ENCODE data around the gene ACTMAP. TPM values are rescaled to one million over a fixed set of nuclear protein-coding genes. Genes with fewer than 3 reads are reported as not detected.

ACTMAP gene
- total RNA-seq, 1 donor from 2014 or later = 5.7 TPM

DNA sequence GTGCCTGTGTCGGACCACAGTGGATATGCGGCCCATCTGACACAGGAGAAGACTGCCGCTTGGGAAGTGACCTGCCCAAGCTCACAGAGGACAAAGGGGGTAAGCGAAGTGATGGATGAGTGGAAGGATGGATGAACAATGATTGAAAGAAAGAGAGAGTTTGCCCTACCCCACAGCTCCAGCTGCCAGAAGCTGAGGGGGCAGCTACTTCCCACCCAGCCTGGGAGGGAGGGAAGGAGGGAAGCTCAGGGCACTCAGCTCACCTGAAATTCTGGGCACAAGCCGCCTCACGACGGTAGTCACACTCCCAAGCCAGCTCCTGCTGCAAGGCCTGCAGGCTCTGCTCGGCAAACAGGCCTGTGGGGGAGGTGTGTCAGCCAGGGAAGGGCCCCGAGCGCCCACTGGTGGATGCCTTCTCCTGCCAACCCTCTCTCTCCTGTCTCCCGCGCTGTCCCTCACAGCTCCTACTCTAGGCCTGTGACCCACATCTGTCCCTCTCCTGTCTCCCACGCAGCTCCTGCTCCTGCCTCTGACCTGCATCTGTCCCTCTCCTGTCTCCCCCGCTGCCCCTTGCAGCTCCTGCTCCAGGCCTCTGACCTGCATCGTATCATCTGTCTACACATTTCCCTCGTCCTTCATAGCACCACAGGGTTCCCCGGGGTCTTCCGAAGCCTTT lies 47.8 kb downstream of the ACTMAP start:
- no peak for DNase-seq (ENCODE audit: extremely low read depth, low read depth, low spot score)

DNA sequence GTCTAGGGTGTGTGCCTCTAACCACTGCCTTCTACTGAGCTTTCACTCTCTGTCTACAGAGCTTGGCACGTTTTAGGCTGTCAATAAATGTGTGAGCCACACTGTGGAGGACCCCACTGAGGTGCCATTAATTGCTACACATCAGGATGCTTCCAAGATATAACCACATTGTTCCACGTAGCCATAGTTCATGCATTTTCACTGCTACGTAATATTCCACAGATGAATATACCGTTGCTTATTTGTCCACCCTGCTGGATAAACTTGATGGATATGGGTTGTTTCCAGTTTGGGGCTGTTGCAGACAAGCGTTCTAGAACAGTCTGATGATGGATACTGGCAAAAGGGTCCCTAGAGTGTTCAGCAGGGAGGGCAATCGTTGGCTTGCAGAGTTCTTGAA lies 48.5 kb downstream of the ACTMAP start:
- DNase-seq (ENCODE audit: extremely low read depth, low read depth, low spot score) = no peak

DNA sequence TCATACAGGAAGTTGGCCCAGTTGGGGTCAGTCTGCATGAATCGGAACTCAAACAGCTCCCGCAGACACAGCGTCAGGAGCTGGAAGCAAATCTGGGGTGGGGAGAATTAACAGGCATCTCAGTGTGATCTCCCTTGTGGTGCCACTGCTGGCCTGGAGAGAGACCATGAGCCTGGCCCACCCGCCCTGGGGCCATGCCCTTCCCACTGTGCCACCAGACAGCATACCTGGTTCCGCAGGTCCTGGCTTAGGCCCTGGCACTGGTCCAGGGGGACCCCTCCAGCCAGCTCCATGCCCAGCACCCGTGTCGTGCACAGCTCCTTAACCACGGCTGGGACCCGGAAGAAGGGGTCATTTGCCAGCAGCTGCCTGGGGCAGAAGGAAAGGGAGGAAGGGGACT lies 50.2 kb downstream of the ACTMAP start:
- DNase-seq (ENCODE audit: extremely low read depth, low read depth, low spot score) = no peak

DNA sequence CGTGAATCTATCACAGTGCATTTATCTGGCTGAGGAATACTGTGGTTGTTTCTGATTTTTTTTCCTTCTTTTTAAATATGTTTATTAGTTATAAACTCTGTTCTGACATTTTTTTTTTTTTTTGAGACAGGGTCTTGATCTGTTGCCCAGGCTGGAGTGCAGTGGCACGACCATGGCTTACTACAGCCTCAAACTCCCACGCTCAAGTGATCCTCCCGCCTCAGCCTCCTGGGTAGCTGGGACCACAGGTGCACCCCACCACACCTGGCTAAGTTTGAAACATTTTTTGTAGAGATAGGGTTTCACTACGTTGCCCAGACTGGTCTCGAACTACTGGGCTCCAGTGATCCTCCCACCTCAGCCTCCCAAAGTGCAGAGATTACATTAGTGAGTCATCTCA lies 53.3 kb downstream of the ACTMAP start:
- DNase-seq (ENCODE audit: extremely low read depth, low read depth, low spot score) = no peak

DNA sequence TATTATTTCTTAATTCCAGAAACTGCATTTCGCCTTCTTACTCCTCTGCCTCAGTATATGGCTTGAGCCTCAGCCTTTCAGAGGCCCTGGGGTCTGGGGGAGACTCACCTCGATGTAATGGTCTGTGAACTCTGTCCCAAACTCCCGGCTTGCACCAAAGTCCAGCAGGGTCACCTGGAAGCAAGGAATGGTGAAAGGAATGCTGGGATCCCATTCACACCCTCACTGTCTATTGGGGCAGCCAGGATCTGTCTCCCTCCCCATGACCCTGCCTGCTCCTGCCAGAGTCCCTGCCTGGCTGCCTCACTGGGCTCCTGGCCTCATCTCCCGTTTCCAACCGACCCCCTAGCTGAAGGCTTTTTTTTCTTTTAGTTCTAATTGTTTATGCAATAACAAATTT lies 54.4 kb downstream of the ACTMAP start:
- DNase-seq (ENCODE audit: extremely low read depth, low read depth, low spot score) = no peak

DNA sequence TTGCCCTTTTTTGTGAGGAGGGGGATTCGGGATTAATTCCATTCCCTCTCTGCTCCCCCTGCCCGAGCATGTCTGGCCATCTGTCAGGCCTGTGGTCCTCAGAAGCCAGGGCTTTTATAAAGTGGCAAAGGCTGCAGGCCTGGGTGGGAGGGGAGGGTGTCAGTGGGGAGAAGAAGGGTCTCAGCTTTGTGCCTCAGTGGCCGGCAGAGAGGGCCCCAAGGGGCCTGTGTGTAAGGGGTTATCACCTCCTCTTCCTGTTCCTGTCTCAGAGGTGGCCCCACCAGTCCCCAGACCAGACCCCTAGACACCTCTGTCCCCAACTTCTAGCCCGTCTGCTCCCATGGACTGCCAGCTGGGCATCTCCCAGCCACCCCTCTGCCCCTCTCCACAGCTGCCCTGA lies 56.4 kb downstream of the ACTMAP start:
- DNase-seq (ENCODE audit: extremely low read depth, low read depth, low spot score) = no peak

DNA sequence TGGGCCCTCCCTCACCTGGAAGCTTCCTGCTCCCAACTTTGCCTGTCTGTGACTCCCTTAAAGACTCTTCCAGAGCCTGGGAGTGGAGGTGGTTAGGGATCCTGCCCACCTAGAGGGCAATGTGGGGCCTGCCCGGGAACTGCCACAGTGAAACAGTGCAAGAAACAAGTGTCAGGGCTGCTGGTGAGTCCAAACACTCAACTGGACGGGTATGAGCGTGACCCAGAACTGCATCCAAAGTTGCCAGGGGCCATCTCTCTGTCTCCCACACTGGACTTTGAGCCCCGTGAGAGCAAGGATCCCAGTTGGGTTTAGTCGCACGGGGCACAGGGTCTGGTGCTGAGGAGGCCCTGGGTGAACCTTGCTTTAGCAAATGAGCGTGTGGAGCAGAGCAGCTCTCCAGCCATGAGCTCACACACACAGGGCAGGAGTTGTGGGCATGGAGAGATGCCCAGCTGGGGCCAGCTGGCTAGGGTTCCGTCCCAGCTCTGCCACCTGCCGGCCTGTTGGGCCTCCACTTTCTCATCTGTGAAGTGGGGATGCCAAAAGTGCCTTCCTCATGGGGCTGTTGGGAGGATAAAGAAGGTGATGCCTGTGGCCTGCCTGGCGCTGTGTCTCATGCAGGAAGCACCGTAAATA lies 57.0 kb downstream of the ACTMAP start:
- no peak for DNase-seq (ENCODE audit: extremely low read depth, low read depth, low spot score)

DNA sequence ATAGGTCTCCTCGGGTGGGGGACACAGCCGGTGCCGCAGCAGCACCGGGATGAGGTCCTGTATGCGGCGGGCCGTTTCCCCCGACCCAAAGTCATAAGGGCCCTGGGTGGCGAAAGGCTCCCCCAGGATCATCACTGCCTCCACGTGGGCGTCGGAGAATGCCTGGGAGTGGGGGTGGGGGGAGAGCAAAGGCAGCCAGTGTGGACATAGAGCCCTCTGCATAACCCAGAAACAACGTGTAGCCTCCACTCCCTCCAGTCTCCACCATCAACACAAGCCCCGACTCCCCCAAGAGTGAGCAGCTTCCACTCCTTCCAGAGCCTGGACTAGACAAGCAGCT lies 58.1 kb downstream of the ACTMAP start:
- no peak for DNase-seq (ENCODE audit: extremely low read depth, low read depth, low spot score)

DNA sequence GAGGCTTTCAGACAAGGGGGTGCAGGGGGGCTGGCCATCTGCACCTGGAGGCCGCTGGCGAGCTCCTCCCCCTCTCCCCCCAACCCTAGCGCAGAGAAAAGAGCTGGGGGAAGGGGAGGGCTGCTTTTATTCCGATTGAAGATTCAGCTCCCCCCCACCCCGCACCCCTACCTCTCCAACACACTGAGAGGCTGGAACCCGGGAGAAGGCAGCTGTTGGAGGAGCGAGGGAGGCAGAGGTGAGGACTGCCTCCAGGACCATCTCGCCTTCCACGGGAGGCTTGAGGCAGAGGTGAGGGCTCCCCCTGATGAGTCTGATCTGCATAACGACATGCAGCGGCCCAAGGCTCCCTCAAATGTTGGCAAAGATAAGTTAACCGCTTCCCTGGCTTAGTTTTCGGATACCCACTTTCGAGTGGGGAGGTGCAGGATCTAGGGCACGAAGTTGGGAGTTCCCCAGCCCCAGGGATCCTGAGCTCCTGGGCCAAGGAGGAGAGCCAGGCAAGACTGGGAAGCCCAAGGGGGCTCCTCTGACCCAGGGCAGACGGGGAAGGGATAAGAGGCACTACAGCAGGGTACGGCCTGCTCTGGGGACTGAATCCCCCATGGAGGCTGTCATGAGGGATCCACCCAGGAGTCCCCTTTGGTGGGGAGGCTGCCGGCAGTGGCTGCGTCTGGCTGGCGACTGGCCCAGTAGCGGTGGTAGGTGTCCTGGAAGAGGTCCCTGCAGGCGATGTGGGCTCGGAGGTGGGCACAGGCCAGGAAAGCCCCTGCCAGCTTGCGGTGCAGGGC lies 58.7 kb downstream of the ACTMAP start:
- DNase-seq (ENCODE audit: extremely low read depth, low read depth, low spot score) = no peak

Other genes with a start within 250 kb of the ACTMAP start
- 91.0 and 91.4 TPM in 2 replicates for gene SHKBP1, start 173.6 kb downstream of the ACTMAP start, total RNA-seq
- 29.2 and 35.0 TPM in 2 replicates for gene LTBP4, start 149.1 kb downstream of the ACTMAP start, total RNA-seq
- gene NUMBL, start 59.8 kb downstream of the ACTMAP start, total RNA-seq = 31.5 and 48.4 TPM in 2 replicates
- gene COQ8B, start 33.6 kb downstream of the ACTMAP start, total RNA-seq = 10.2 and 16.1 TPM in 2 replicates
- gene ITPKC, start 33.4 kb downstream of the ACTMAP start, total RNA-seq = 22.5 and 24.9 TPM in 2 replicates
- 64.5 and 85.2 TPM in 2 replicates for gene SNRPA, start 726 bp upstream of the ACTMAP start, total RNA-seq
- not detected in 2 replicates for gene MIA, start 25.0 kb upstream of the ACTMAP start, total RNA-seq
- 39.1 and 40.1 TPM in 2 replicates for gene RAB4B, start 27.8 kb upstream of the ACTMAP start, total RNA-seq
- gene EGLN2, start 48.7 kb upstream of the ACTMAP start, total RNA-seq = 93.6 and 120 TPM in 2 replicates
- gene CYP2A6, start 100.0 kb upstream of the ACTMAP start, total RNA-seq = not detected in 2 replicates
- gene CYP2A7, start 131.8 kb upstream of the ACTMAP start, total RNA-seq = not detected in 2 replicates
- not detected in 2 replicates for gene CYP2B6, start 240.8 kb upstream of the ACTMAP start, total RNA-seq